PC-3 (cell line): ENCODE data around the gene BBOX1.

Experiments used
- EZH2 ChIP-seq: fragments of 300-600 bp; sonication (generic); IDR thresholded peaks from one replicate; pipeline ENCODE4 v1.6.1; 2017; ENCODE audit warnings: antibody characterized with exemption, mild to moderate bottlenecking, low read length; ENCODE audit not compliant: unreplicated experiment
- EZH2phosphoT487 ChIP-seq: fragments of 300-600 bp; sonication (generic); IDR thresholded peaks from 2 replicates; pipeline ENCODE4 v1.6.1; 2018; ENCODE audit warnings: mild to moderate bottlenecking, antibody characterized with exemption, low read length, borderline replicate concordance

- TF ChIP-seq EZH2, result no peak
- no peak for TF ChIP-seq EZH2phosphoT487
Observed at GRCh38 chr11:27174672-27175210, 134.1 kb downstream of the BBOX1 start.
